Tibial nerve (tissue), 4 donors: Measurements from ENCODE around the gene CORIN.

Experiments used
- CTCF ChIP-seq, 5 experiments: fragments of 200-600 bp in 3 of 5; fragments of 450-650 bp in 2 of 5; sonication (generic) in 3 of 5; IDR thresholded peaks; one replicate each; pipeline ENCODE4 v1.5.1; 2016 to 2019; ENCODE audit warnings: antibody characterized with exemption in 5 of 5, mild to moderate bottlenecking in 3 of 5, moderate library complexity in 2 of 5
- EP300 ChIP-seq, 2 donors: sonication (generic); formaldehyde crosslinking; IDR thresholded peaks; one replicate each; pipeline ENCODE4 v1.6.1; 2017; ENCODE audit warnings: antibody characterized with exemption in 2 of 2, mild to moderate bottlenecking in 1 of 2
- POLR2A ChIP-seq, 2 donors: fragments of 450-650 bp; IDR thresholded peaks; one replicate each; pipeline ENCODE4 v1.6.1; 2017; ENCODE audit warnings: antibody characterized with exemption in 2 of 2, mild to moderate bottlenecking in 2 of 2, moderate library complexity in 2 of 2

GRCh38 chr4:47561331-47561730 lies 276.5 kb downstream of the CORIN start:
- TF ChIP-seq CTCF (IDR thresholded peaks at IDR 0.05): no peak
- TF ChIP-seq EP300 (IDR thresholded peaks at IDR 0.05): no peak
- TF ChIP-seq POLR2A (IDR thresholded peaks at IDR 0.05): no peak
